Thyroid gland (tissue), 4 donors: ENCODE results near the gene MINDY4. TPM values are rescaled to one million over a fixed set of nuclear protein-coding genes. Genes with fewer than 3 reads are reported as not detected.

Source experiments
- DNase-seq, 2 donors: peaks; one replicate each; pipeline ENCODE4 v3.0.0-alpha.2; 2019
- H3K27ac ChIP-seq, 3 donors: fragments of 200-600 bp; sonication (generic); 1 replicate in 2 of 3; 2 replicates in 1 of 3; pipeline ENCODE4 v1.5.1; 2016 to 2019; ENCODE audit warnings: mild to moderate bottlenecking in 1 of 3, moderate library complexity in 1 of 3
- H3K27me3 ChIP-seq: fragments of 200-600 bp; sonication (generic); one replicate; pipeline ENCODE4 v1.5.1; 2019
- H3K36me3 ChIP-seq, 2 donors: fragments of 200-600 bp; sonication (generic); one replicate each; pipeline ENCODE4 v1.5.1; 2016 to 2019
- H3K4me1 ChIP-seq, 2 donors: fragments of 200-600 bp; sonication (generic); one replicate each; pipeline ENCODE4 v1.5.1; 2017 to 2019
- H3K4me3 ChIP-seq, 3 donors: fragments of 200-600 bp; sonication (generic); replicated peaks in 1 of 3; 1 replicate in 2 of 3; 2 replicates in 1 of 3; pipeline ENCODE4 v1.5.1; 2016; ENCODE audit warnings: mild to moderate bottlenecking in 1 of 3
- H3K9me3 ChIP-seq: fragments of 200-600 bp; sonication (generic); one replicate; pipeline ENCODE4 v1.5.1; 2017
- CTCF ChIP-seq, 6 experiments: fragments of 200-600 bp in 3 of 6; fragments of 450-650 bp in 3 of 6; sonication (generic) in 3 of 6; IDR thresholded peaks; one replicate each; pipeline ENCODE4 v1.5.1; 2016 to 2019; ENCODE audit warnings: antibody characterized with exemption in 6 of 6, mild to moderate bottlenecking in 2 of 6, inconsistent platforms in 1 of 6, moderate library complexity in 1 of 6
- POLR2A ChIP-seq, 2 donors: fragments of 450-650 bp; IDR thresholded peaks; one replicate each; pipeline ENCODE4 v1.6.1; 2017; ENCODE audit warnings: antibody characterized with exemption in 2 of 2, mild to moderate bottlenecking in 2 of 2, moderate library complexity in 1 of 2
- WGBS, 2 donors: methylation state at CpG; one replicate each; pipeline ENCODE4 v1.1.5; 2017; 5-methylcytosine and 5-hydroxymethylcytosine counted together
- intact Hi-C: fragments of 100-400 bp; cut with DNase I; formaldehyde crosslinking; loops from one replicate; pipeline ENCODE4 v1.15.1; 2023
- total RNA-seq, 4 donors: library from RNA; depleted of rRNA; stranded (reverse); fragments of >200 nt; gene quantifications; one replicate each; pipeline ENCODE4 v1.2.3, GENCODE V29; 2016

MINDY4 gene
- total RNA-seq, 4 donors from 2014 or later, result 17.9 to 33.2 (median 29.7) TPM

GRCh38 chr7:30727061-30727945 lies 43.9 kb upstream of the MINDY4 start:
- no peaks in the 10 kb centered on the region for H3K4me1 ChIP-seq
- TF ChIP-seq POLR2A (IDR thresholded peaks at IDR 0.05) (no peak), CTCF (IDR thresholded peaks at IDR 0.05) (no peak)
- H3K4me3 ChIP-seq, result no peak overlapping the region
- H3K27me3 ChIP-seq, result no peaks in the 10 kb centered on the region
- WGBS, 2 donors, result 48 to 65% methylated on average over 7 to 8 of the region's 8 CpGs
- no peak overlapping the region for H3K27ac ChIP-seq
- intact Hi-C loops, result no loop called here
- no peaks in the 10 kb centered on the region for H3K9me3 ChIP-seq
- DNase-seq, result no peak
- no peaks in the 10 kb centered on the region for H3K36me3 ChIP-seq

- no peak for TF ChIP-seq CTCF (IDR thresholded peaks at IDR 0.05)
- no peak for TF ChIP-seq POLR2A (IDR thresholded peaks at IDR 0.05)
- Histone ChIP-seq H3K27ac (no peak overlapping the region), H3K4me1 (no peaks in the 10 kb centered on the region), H3K36me3 (no peaks in the 10 kb centered on the region), H3K9me3 (no peaks in the 10 kb centered on the region), H3K4me3 (no peak overlapping the region), H3K27me3 (no peaks in the 10 kb centered on the region)
- DNase-seq, result no peak
- 63 to 65% methylated on average over 6 of the region's 6 CpGs for WGBS, 2 donors
- intact Hi-C loops, result no loop called here
Measured at GRCh38 chr7:30728591-30729100, 42.6 kb upstream of the MINDY4 start.

GRCh38 chr7:30729642-30730041 lies 41.6 kb upstream of the MINDY4 start:
- intact Hi-C loops, result no loop called here
- no peak for TF ChIP-seq POLR2A (IDR thresholded peaks at IDR 0.05)

GRCh38 chr7:30730097-30730496 lies 41.1 kb upstream of the MINDY4 start:
- DNase-seq, result no peak
- 95 to 100% methylated on average over 1 to 2 of the region's 2 CpGs for WGBS, 2 donors
- H3K27ac ChIP-seq, result no peak overlapping the region
- no peaks in the 10 kb centered on the region for H3K36me3 ChIP-seq
- intact Hi-C loops, result no loop called here
- H3K9me3 ChIP-seq, result no peaks in the 10 kb centered on the region
- no peaks in the 10 kb centered on the region for H3K27me3 ChIP-seq
- H3K4me1 ChIP-seq, result no peaks in the 10 kb centered on the region
- TF ChIP-seq POLR2A (IDR thresholded peaks at IDR 0.05) (no peak), CTCF (IDR thresholded peaks at IDR 0.05) (no peak)
- H3K4me3 ChIP-seq, result no peak overlapping the region

More at GRCh38 chr7:30729642-30730041, 41.6 kb upstream of the MINDY4 start:
- Histone ChIP-seq H3K27me3 (no peaks in the 10 kb centered on the region), H3K4me1 (no peaks in the 10 kb centered on the region), H3K9me3 (no peaks in the 10 kb centered on the region), H3K4me3 (no peak overlapping the region), H3K27ac (no peak overlapping the region), H3K36me3 (no peaks in the 10 kb centered on the region)
- 70 to 88% methylated on average over 2 of the region's 2 CpGs for WGBS, 2 donors
- DNase-seq, result no peak

GRCh38 chr7:30730996-30731395 lies 40.2 kb upstream of the MINDY4 start:
- no peaks in the 10 kb centered on the region for H3K4me1 ChIP-seq
- H3K9me3 ChIP-seq, result no peaks in the 10 kb centered on the region
- DNase-seq, result no peak
- no peak for TF ChIP-seq CTCF (IDR thresholded peaks at IDR 0.05)
- TF ChIP-seq POLR2A (IDR thresholded peaks at IDR 0.05), result no peak
- H3K36me3 ChIP-seq, result no peaks in the 10 kb centered on the region
- H3K27me3 ChIP-seq, result no peaks in the 10 kb centered on the region
- intact Hi-C loops, result no loop called here
- 86 to 89% methylated on average over 3 to 4 of the region's 4 CpGs for WGBS, 2 donors
- no peak overlapping the region for H3K27ac ChIP-seq
- no peak overlapping the region for H3K4me3 ChIP-seq
